IMR-90 (cell line): Measurements from ENCODE around the gene WRAP53. TPM values are rescaled to one million over a fixed set of nuclear protein-coding genes. Genes with fewer than 3 reads are reported as not detected.

ENCODE experiments used
- ATAC-seq: fragments of 200-7000 bp; cut with Tn5 transposase; 2 replicates; pipeline ENCODE4 v1.9.1; 2020; ENCODE audit warnings: low read depth, mild to moderate bottlenecking, moderate library complexity
- BruUV-seq: library from RNA; stranded (reverse); fragments of 400-500 nt; replicated peaks from 2 replicates; lab custom pipeline; 2021; lab: Mats Ljungman, UMichigan
- CTCF ChIA-PET: fragments of 300-600 bp; formaldehyde crosslinking; extraction: SDS; loops from one replicate; lab custom pipeline; 2021; ENCODE audit warnings: antibody characterized with exemption; lab: Yijun Ruan, JAX
- POLR2A ChIA-PET: fragments of 300-600 bp; sonication (Branson Sonifier 250); formaldehyde crosslinking; loops from one replicate; lab custom pipeline; 2022; ENCODE audit warnings: antibody characterized with exemption; ENCODE audit not compliant: unreplicated experiment; lab: Charles Lee
- DNase-seq: peaks from one replicate; pipeline ENCODE4 v3.0.0; 2013
- H2AFZ ChIP-seq: replicated peaks from 2 replicates; pipeline ENCODE3; 2013; ENCODE audit warnings: low read length, mild to moderate bottlenecking; ENCODE audit not compliant: poor library complexity
- H2AK5ac ChIP-seq: 2 replicates; pipeline ENCODE4 v1.6.1; 2013; ENCODE audit warnings: low read depth, low read length, inconsistent platforms
- H2AK9ac ChIP-seq: replicated peaks from 2 replicates; pipeline ENCODE3; 2013; ENCODE audit warnings: mild to moderate bottlenecking, low read depth, low read length, moderate library complexity; ENCODE audit not compliant: poor library complexity
- H2BK120ac ChIP-seq: 2 replicates; pipeline ENCODE4 v1.6.1; 2013; ENCODE audit warnings: low read depth, low read length, inconsistent platforms
- H2BK15ac ChIP-seq: 3 replicates; pipeline ENCODE4 v1.6.1; 2013; ENCODE audit warnings: low read depth, low read length, inconsistent platforms
- H2BK20ac ChIP-seq: 2 replicates; pipeline ENCODE4 v1.6.1; 2013; ENCODE audit warnings: low read depth, mild to moderate bottlenecking, inconsistent platforms, low read length, moderate library complexity
- H2BK5ac ChIP-seq: 2 replicates; pipeline ENCODE4 v1.6.1; 2013; ENCODE audit warnings: mild to moderate bottlenecking, low read depth, low read length, inconsistent platforms; ENCODE audit not compliant: poor library complexity, severe bottlenecking
- H3K14ac ChIP-seq: replicated peaks from 2 replicates; pipeline ENCODE4 v1.6.1; 2013; ENCODE audit warnings: low read depth, low read length, inconsistent platforms
- H3K18ac ChIP-seq: 2 replicates; pipeline ENCODE4 v1.6.1; 2013; ENCODE audit warnings: low read depth, low read length, control low read depth
- H3K23ac ChIP-seq: 2 replicates; pipeline ENCODE4 v1.6.1; 2013; ENCODE audit warnings: low read depth, low read length, inconsistent platforms
- H3K27ac ChIP-seq: 2 replicates; pipeline ENCODE4 v1.5.1; 2013; ENCODE audit warnings: mild to moderate bottlenecking, control low read depth, low read length; ENCODE audit not compliant: insufficient read depth
- H3K27me3 ChIP-seq: 2 replicates; pipeline ENCODE4 v1.6.1; 2013; ENCODE audit warnings: low read length; ENCODE audit not compliant: control insufficient read depth, insufficient read depth
- H3K36me3 ChIP-seq: 2 replicates; pipeline ENCODE4 v1.6.1; 2013; ENCODE audit warnings: low read length, mixed read lengths; ENCODE audit not compliant: control insufficient read depth, insufficient read depth
- H3K4ac ChIP-seq: 2 replicates; pipeline ENCODE4 v1.6.1; 2013; ENCODE audit warnings: low read depth, low read length, inconsistent platforms
- H3K4me1 ChIP-seq: 2 replicates; pipeline ENCODE4 v1.6.1; 2013; ENCODE audit warnings: low read length, mixed read lengths; ENCODE audit not compliant: control insufficient read depth, insufficient read depth
- H3K4me2 ChIP-seq: 2 replicates; pipeline ENCODE4 v1.6.1; 2013; ENCODE audit warnings: low read depth, mild to moderate bottlenecking, control low read depth, low read length, moderate library complexity
- H3K4me3 ChIP-seq: 2 replicates; pipeline ENCODE4 v1.5.1; 2013; ENCODE audit warnings: low read depth, mild to moderate bottlenecking, control low read depth, low read length, moderate library complexity; ENCODE audit not compliant: insufficient read depth
- H3K56ac ChIP-seq: 2 replicates; pipeline ENCODE4 v1.6.1; 2013; ENCODE audit warnings: low read length, inconsistent platforms; ENCODE audit not compliant: insufficient read depth; ENCODE audit errors: extremely low read depth
- H3K79me1 ChIP-seq, 2 experiments: 2 replicates each; pipeline ENCODE4 v1.6.1; 2013; ENCODE audit warnings: low read length in 2 of 2, inconsistent platforms in 1 of 2, low read depth in 1 of 2
- H3K9ac ChIP-seq: 2 replicates; pipeline ENCODE4 v1.6.1; 2013; ENCODE audit warnings: low read depth, low read length, control low read depth
- H3K9me1 ChIP-seq: 2 replicates; pipeline ENCODE4 v1.6.1; 2013; ENCODE audit warnings: low read length, inconsistent platforms; ENCODE audit not compliant: insufficient read depth
- H3K9me3 ChIP-seq: 2 replicates; pipeline ENCODE4 v1.6.1; 2013; ENCODE audit warnings: low read length; ENCODE audit not compliant: control insufficient read depth, insufficient read depth
- H4K20me1 ChIP-seq: 2 replicates; pipeline ENCODE4 v1.6.1; 2013; ENCODE audit warnings: low read length, inconsistent platforms; ENCODE audit not compliant: insufficient read depth
- H4K5ac ChIP-seq: 2 replicates; pipeline ENCODE4 v1.6.1; 2013; ENCODE audit warnings: mild to moderate bottlenecking, low read depth, low read length, control low read depth
- H4K8ac ChIP-seq, 2 experiments: 2 replicates each; pipeline ENCODE4 v1.6.1; 2013; ENCODE audit warnings: low read depth in 2 of 2, low read length in 2 of 2, control low read depth in 1 of 2, inconsistent platforms in 1 of 2
- H4K91ac ChIP-seq: 2 replicates; pipeline ENCODE4 v1.6.1; 2013; ENCODE audit warnings: low read depth, low read length, inconsistent platforms; ENCODE audit not compliant: insufficient read depth
- BHLHE40 ChIP-seq: fragments of 150-350 bp; IDR thresholded peaks from 2 replicates; pipeline ENCODE4 v1.6.1; 2016; ENCODE audit warnings: mild to moderate bottlenecking, low read depth, low read length
- CEBPB ChIP-seq: IDR thresholded peaks from 2 replicates; pipeline ENCODE4 v1.6.1; 2012; ENCODE audit warnings: low read depth, low read length, improper control_type of control experiment
- CHD1 ChIP-seq: IDR thresholded peaks from 2 replicates; pipeline ENCODE4 v1.6.1; 2012; ENCODE audit warnings: low read depth, low read length, improper control_type of control experiment
- MAFK ChIP-seq: IDR thresholded peaks from 2 replicates; pipeline ENCODE4 v1.6.1; 2012; ENCODE audit warnings: low read depth, low read length, improper control_type of control experiment
- MAZ ChIP-seq: IDR thresholded peaks from 2 replicates; pipeline ENCODE4 v1.6.1; 2012; ENCODE audit warnings: low read depth, mild to moderate bottlenecking, low read length, improper control_type of control experiment, moderate library complexity, borderline replicate concordance
- MXI1 ChIP-seq: IDR thresholded peaks from 2 replicates; pipeline ENCODE4 v1.6.1; 2012; ENCODE audit warnings: low read depth, mild to moderate bottlenecking, low read length, moderate library complexity, borderline replicate concordance
- NFE2L2 ChIP-seq: fragments of 150-350 bp; IDR thresholded peaks from 2 replicates; pipeline ENCODE4 v1.6.1; 2016; ENCODE audit warnings: low read depth, mild to moderate bottlenecking, low read length
- POLR2A ChIP-seq: IDR thresholded peaks from 2 replicates; pipeline ENCODE4 v1.6.1; 2012; ENCODE audit warnings: mild to moderate bottlenecking, low read depth, low read length
- RAD21 ChIP-seq: IDR thresholded peaks from 2 replicates; pipeline ENCODE4 v1.6.1; 2012; ENCODE audit warnings: low read length, improper control_type of control experiment
- RCOR1 ChIP-seq: IDR thresholded peaks from 2 replicates; pipeline ENCODE4 v1.6.1; 2012; ENCODE audit warnings: mild to moderate bottlenecking, low read length, improper control_type of control experiment; ENCODE audit not compliant: insufficient replicate concordance
- RFX5 ChIP-seq: IDR thresholded peaks from 2 replicates; pipeline ENCODE4 v1.8.0; 2012; ENCODE audit warnings: low read depth, mild to moderate bottlenecking, low read length, moderate library complexity
- SMC3 ChIP-seq: fragments of 150-350 bp; IDR thresholded peaks from 2 replicates; pipeline ENCODE4 v1.6.1; 2016; ENCODE audit warnings: low read depth, mild to moderate bottlenecking, antibody characterized with exemption, low read length, moderate library complexity
- WGBS, 2 experiments: methylation state at CpG; one replicate each; pipeline versions ENCODE4 v1.1.5 to v1.1.7; 2013; ENCODE audit warnings: missing lambda C conversion rate in 2 of 2; ENCODE audit not compliant: insufficient read length in 1 of 2; ENCODE audit errors: extremely low coverage in 2 of 2; 5-methylcytosine and 5-hydroxymethylcytosine counted together
- dilution Hi-C: fragments of 300-500 bp; cut with HindIII; formaldehyde crosslinking; loops from one replicate; pipeline ENCODE4 v1.14.3; 2018; ENCODE audit warnings: low sequenced_read_pairs; ENCODE audit not compliant: unreplicated experiment
- in situ Hi-C: fragments of 300-500 bp; cut with MboI; formaldehyde crosslinking; loops from 3 replicates; pipeline ENCODE4 v1.14.3; 2019; ENCODE audit warnings: low sequenced_read_pairs, inconsistent platforms, mixed read lengths
- intact Hi-C: fragments of 100-400 bp; cut with micrococcal nuclease; formaldehyde crosslinking; loops from 2 replicates; pipeline ENCODE4 v1.10.0; 2022
- polyA plus RNA-seq, 3 experiments: library from polyadenylated mRNA; depleted of rRNA; stranded (reverse); fragments of >200 nt; gene quantifications; 2 replicates each; pipeline ENCODE4 v1.2.3, GENCODE V29; 2012; ENCODE audit warnings: low replicate concordance in 1 of 3
- total RNA-seq: library from RNA; depleted of rRNA; stranded (reverse); fragments of >200 nt; gene quantifications from 2 replicates; pipeline ENCODE4 v1.2.3, GENCODE V29; 2012
- TF ChIP-seq, protein P1 (sequence below): fragments of 150-350 bp; IDR thresholded peaks from 2 replicates; pipeline ENCODE4 v1.6.1; 2016; ENCODE audit warnings: low read depth, mild to moderate bottlenecking, low read length, moderate library complexity, borderline replicate concordance
- TF ChIP-seq, protein P2 (sequence below): fragments of 150-350 bp; IDR thresholded peaks from 2 replicates; pipeline ENCODE4 v1.6.1; 2017; ENCODE audit warnings: mild to moderate bottlenecking, antibody characterized with exemption, low read length, low read depth
- TF ChIP-seq, protein P3 (sequence below): conservative IDR thresholded peaks from 2 replicates; pipeline ENCODE4 v1.5.1; 2012; ENCODE audit warnings: mild to moderate bottlenecking, low read depth, low read length, improper control_type of control experiment

Gene WRAP53
- total and polyA plus RNA-seq, 2 of the 4 experiments (the other 2 are of a cell fraction): 6.6 to 9.5 TPM

DNA sequence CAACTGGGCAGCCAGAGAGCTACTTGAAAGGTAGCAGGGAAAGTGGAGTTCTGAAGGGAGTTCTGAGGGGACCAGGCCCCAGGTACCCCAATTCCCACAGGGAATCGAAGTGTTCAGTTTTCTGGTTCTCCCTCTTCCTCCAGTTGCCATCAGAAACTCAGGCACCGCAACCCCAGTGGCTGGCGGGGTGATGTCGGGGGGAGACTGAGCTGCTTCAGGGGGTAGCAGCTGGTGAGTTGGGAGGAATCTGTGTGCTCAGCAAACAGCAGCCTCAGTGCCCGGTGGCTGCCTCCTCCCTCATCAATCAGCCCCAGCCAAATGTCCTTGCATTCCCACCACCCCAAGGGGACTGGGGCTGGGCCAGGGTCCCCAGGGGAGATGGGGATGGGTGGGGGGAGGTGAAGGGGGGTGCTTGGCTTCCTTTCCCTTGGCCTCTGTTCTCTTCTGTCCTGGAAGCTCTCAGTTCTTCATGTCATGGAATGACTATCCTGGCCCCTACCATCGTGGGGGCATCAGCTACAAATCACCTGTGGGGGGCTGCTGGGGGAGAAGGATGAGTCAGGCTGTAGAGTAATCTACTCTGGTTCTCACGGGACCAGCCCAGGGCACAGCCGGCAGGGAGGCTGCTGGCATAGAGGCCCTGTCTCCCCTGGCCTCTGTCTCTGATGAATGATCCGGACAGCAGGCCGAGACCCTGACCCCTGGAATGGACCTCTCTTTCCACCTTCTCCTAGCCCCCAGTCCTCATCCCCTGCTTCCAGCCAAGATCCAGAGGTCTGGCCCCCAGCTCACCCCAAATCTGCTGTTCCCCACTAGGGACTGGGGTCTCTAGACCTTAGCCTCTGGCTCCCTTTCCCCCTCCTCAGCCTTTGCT, 26.7 kb downstream of the WRAP53 start:
- Histone ChIP-seq H2AK5ac (no peak overlapping the region), H2BK5ac (no peak overlapping the region), H3K4me3 (no peak overlapping the region), H2AFZ (no peak overlapping the region), H4K5ac (no peak overlapping the region), H3K18ac (no peak overlapping the region), H2BK120ac (no peak overlapping the region), H2AK9ac (no peak overlapping the region), H3K9me3 (no peaks in the 10 kb centered on the region), H4K8ac (no peak overlapping the region), H4K20me1 (no peaks in the 10 kb centered on the region; the same call in 1 of the 2 replicates), H3K27ac (no peak overlapping the region), H3K4me1 (peaks cover 5% of the 10 kb centered on the region; the same call in 1 of the 2 replicates), H3K36me3 (no peaks in the 10 kb centered on the region), H3K56ac (no peak overlapping the region), H2BK15ac (no peak overlapping the region), H3K14ac (no peak overlapping the region), H3K4ac (no peak overlapping the region), H3K9ac (no peak overlapping the region), H3K9me1 (0 out of 2 replicates have a peak, but pooled peaks cover 4% of the 10 kb centered on the region), H3K23ac (no peak overlapping the region), H3K4me2 (no peak overlapping the region), H3K27me3 (peaks cover 68% of the 10 kb centered on the region), H2BK20ac (no peak overlapping the region), H4K91ac (no peak overlapping the region), H3K79me1 (no peaks in the 10 kb centered on the region)
- ATAC-seq (no peak), DNase-seq (no peak)
- ChIA-PET CTCF (no interaction called here), POLR2A (no interaction called here)
- 60% methylated on average over 2 of the region's 10 CpGs; no CpG with 5 or more reads in 1 of the 2 experiments for WGBS, 2 experiments
- dilution Hi-C loops: no loop called here
- BruUV-seq: no TSS peak
- in situ Hi-C loops: no loop called here
- intact Hi-C loops: no loop called here
- TF ChIP-seq BHLHE40: no peak
- no peak for TF ChIP-seq CEBPB
- no peak for TF ChIP-seq SMC3
- TF ChIP-seq, protein P1, sequence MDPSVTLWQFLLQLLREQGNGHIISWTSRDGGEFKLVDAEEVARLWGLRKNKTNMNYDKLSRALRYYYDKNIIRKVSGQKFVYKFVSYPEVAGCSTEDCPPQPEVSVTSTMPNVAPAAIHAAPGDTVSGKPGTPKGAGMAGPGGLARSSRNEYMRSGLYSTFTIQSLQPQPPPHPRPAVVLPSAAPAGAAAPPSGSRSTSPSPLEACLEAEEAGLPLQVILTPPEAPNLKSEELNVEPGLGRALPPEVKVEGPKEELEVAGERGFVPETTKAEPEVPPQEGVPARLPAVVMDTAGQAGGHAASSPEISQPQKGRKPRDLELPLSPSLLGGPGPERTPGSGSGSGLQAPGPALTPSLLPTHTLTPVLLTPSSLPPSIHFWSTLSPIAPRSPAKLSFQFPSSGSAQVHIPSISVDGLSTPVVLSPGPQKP: no peak
- no peak for TF ChIP-seq CHD1
- TF ChIP-seq, protein P2, sequence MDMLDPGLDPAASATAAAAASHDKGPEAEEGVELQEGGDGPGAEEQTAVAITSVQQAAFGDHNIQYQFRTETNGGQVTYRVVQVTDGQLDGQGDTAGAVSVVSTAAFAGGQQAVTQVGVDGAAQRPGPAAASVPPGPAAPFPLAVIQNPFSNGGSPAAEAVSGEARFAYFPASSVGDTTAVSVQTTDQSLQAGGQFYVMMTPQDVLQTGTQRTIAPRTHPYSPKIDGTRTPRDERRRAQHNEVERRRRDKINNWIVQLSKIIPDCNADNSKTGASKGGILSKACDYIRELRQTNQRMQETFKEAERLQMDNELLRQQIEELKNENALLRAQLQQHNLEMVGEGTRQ: no peak
- TF ChIP-seq RAD21: no peak
- no peak for TF ChIP-seq RFX5
- no peak for TF ChIP-seq MAZ
- no peak for TF ChIP-seq NFE2L2
- TF ChIP-seq MXI1: no peak
- TF ChIP-seq POLR2A: no peak
- TF ChIP-seq RCOR1: no peak
- TF ChIP-seq, protein P3, sequence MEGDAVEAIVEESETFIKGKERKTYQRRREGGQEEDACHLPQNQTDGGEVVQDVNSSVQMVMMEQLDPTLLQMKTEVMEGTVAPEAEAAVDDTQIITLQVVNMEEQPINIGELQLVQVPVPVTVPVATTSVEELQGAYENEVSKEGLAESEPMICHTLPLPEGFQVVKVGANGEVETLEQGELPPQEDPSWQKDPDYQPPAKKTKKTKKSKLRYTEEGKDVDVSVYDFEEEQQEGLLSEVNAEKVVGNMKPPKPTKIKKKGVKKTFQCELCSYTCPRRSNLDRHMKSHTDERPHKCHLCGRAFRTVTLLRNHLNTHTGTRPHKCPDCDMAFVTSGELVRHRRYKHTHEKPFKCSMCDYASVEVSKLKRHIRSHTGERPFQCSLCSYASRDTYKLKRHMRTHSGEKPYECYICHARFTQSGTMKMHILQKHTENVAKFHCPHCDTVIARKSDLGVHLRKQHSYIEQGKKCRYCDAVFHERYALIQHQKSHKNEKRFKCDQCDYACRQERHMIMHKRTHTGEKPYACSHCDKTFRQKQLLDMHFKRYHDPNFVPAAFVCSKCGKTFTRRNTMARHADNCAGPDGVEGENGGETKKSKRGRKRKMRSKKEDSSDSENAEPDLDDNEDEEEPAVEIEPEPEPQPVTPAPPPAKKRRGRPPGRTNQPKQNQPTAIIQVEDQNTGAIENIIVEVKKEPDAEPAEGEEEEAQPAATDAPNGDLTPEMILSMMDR: no peak
- no peak for TF ChIP-seq MAFK
